ENCODE data around the gene CFAP65. TPM values are rescaled to one million over a fixed set of nuclear protein-coding genes. Genes with fewer than 3 reads are reported as not detected.

The CFAP65 gene
- total RNA-seq, 4 donors from 2014 or later: 1.5 to 3.6 TPM; not detected in 2

DNA sequence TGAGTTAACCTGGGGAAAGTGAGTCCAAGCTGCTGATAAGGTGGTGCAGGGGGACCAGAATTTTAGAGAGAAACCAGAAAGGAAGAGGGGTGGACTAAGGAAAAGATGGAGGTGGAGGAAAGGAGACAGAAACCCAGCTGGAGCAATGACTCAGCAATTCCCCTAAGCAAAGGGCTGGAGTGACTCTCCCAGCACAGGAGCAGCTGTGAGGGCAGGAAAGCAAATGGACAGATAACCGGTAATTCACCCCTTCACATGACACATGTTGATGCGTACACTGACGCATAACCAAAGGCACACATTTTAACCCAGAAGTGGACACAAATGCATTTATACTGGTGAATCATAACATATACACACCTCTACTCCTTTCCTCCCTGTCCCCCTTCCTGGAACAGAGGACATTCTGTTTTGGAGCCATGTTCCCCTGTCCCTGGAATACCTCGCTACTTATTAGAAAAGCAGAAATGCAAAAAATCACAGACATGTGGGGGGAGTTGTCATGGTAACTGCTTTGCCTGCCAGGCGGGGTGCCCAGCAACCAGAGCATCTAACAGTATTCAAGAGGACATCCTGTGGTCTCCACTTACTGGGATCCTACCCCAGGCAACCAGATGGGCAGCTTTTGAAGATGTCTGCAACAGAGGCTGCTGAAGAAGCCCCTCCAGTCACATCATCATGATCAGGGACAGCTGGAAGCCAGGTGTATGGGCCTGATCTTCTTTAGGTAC lies 77.1 kb downstream of the CFAP65 start:
- Histone ChIP-seq H3K4me3 (no peak overlapping the region), H3K4me1 (peaks cover 0 to 19% (median 7%) of the 10 kb centered on the region in 4 donors), H3K36me3 (no peaks in the 10 kb centered on the region), H3K27ac (no peak overlapping the region), H3K27me3 (peaks cover 0 to 36% of the 10 kb centered on the region in 2 donors), H3K9me3 (no peaks in the 10 kb centered on the region)
- peak in 1 of 3 donors; percentile 7 for DNase-seq
- TF ChIP-seq, protein P1, sequence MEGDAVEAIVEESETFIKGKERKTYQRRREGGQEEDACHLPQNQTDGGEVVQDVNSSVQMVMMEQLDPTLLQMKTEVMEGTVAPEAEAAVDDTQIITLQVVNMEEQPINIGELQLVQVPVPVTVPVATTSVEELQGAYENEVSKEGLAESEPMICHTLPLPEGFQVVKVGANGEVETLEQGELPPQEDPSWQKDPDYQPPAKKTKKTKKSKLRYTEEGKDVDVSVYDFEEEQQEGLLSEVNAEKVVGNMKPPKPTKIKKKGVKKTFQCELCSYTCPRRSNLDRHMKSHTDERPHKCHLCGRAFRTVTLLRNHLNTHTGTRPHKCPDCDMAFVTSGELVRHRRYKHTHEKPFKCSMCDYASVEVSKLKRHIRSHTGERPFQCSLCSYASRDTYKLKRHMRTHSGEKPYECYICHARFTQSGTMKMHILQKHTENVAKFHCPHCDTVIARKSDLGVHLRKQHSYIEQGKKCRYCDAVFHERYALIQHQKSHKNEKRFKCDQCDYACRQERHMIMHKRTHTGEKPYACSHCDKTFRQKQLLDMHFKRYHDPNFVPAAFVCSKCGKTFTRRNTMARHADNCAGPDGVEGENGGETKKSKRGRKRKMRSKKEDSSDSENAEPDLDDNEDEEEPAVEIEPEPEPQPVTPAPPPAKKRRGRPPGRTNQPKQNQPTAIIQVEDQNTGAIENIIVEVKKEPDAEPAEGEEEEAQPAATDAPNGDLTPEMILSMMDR (IDR thresholded peaks at IDR 0.05): no peak
- no peak for TF ChIP-seq POLR2A (IDR thresholded peaks at IDR 0.05)

DNA sequence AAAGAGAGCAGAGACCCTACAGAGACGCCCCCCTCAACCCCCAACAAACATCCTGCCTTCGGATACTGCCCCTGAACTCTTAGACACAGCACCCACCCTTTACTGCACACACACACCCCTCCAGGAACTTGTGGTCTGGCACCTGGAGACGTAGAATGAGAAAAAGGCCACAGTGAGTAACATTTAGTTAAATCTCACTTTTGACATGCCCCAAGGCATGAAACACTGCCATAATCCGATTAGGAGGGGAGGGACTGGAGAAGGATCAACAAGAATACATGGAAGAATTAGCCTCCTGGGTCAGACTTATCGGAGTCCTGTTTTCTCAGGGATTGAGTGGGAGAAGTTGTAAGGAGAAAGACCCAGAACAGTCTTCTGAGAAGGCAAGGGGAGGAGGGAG lies 77.7 kb downstream of the CFAP65 start:
- DNase-seq: no peak
- Histone ChIP-seq H3K36me3 (no peaks in the 10 kb centered on the region), H3K27me3 (peaks cover 0 to 42% of the 10 kb centered on the region in 2 donors), H3K27ac (no peak overlapping the region), H3K4me3 (no peak overlapping the region), H3K4me1 (peaks cover 0 to 23% (median 7%) of the 10 kb centered on the region in 4 donors), H3K9me3 (no peaks in the 10 kb centered on the region)
- no peak for TF ChIP-seq POLR2A (IDR thresholded peaks at IDR 0.05)
- TF ChIP-seq, protein P1 (IDR thresholded peaks at IDR 0.05): no peak

DNA sequence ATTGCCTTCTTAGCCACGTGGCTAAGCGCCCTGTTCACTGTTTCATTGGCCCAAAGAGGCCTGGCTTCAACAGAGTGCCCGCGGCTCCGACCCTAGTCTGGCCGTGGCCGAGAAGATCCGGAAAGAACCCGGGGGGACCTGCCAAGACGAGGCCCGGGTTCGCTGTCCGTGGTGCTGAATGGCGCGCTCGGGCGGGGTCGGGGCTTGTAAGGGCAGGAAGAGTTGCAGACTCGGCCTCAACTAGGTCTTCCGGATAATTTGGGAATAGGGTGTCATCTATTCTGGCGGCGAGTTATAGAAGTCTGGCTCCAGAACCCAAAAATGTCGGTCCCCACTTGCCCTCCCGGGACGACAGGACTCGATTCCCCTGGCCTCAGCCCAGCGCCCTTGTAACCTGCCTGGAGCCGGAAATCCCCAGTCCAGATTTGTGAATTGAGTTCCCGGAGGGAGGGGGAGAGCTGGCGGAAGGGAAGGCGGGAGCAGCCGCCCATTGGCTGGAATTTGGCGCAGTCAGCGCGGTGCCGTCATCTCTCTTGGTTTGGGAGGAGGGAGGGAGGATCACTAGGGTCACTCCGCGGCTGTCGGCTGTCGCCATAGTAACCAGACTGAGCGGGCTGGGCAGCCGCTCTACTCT lies 78.3 kb downstream of the CFAP65 start:
- H3K4me3 ChIP-seq: no peak overlapping the region
- no peaks in the 10 kb centered on the region for H3K9me3 ChIP-seq
- no peaks in the 10 kb centered on the region for H3K36me3 ChIP-seq
- H3K27ac ChIP-seq: no peak overlapping the region
- H3K4me1 ChIP-seq: peaks cover 0 to 23% (median 7%) of the 10 kb centered on the region in 4 donors
- TF ChIP-seq, protein P1 (IDR thresholded peaks at IDR 0.05): no peak
- TF ChIP-seq POLR2A (IDR thresholded peaks at IDR 0.05): no peak
- H3K27me3 ChIP-seq: peaks cover 0 to 45% of the 10 kb centered on the region in 2 donors
- peak in 2 of 3 donors; percentile 67 to 68 for DNase-seq

DNA sequence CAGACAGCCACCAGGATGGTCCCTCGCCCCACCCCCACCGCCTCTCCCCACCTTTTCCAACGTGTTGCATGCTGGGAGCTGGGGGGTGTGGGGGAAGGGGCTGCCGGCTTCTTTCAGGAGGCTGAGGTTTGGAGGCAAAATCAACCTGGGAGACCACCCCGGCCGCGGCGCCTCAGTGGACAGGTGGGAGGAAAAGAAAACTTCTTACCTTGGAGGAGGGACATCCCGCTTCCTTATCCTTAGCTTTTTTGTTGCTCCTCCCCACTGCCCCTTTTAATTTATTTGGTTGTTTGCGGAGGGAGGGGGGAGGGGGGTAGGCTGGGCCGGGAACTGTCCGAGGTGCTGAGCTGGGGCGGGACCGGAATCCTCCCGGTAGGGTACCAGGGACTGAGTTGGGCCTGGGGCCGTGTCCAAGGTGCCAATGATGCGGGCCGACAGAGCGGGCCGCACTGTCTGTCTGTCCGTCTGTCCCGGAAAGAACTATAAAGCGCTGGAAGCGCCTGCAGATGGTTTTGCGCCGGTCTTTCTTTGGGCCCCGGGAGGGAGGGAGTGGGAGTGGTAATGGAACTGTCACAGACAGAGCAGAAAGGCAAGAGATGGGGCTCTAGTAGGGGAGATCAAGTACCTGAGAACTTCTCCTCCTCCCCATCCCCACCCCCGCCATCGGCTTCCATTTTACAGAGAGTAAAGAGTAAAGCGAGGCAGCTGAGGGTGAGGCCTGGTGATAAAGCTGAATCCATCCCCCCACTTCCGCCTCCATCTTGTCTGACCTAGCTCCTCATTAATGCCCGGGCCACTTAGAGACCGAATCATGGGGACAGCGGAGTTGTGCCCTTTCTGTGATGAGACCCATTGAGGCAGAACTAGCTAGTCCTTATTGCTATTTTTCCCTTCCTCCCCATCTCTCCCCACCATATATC lies 79.4 kb downstream of the CFAP65 start:
- Histone ChIP-seq H3K4me1 (peaks cover 0 to 23% (median 7%) of the 10 kb centered on the region in 4 donors), H3K9me3 (no peaks in the 10 kb centered on the region), H3K27ac (no peak overlapping the region), H3K27me3 (peaks cover 0 to 45% of the 10 kb centered on the region in 2 donors), H3K4me3 (no peak overlapping the region), H3K36me3 (no peaks in the 10 kb centered on the region)
- TF ChIP-seq, protein P1 (IDR thresholded peaks at IDR 0.05): no peak
- TF ChIP-seq POLR2A (IDR thresholded peaks at IDR 0.05): no peak
- DNase-seq: no peak

DNA sequence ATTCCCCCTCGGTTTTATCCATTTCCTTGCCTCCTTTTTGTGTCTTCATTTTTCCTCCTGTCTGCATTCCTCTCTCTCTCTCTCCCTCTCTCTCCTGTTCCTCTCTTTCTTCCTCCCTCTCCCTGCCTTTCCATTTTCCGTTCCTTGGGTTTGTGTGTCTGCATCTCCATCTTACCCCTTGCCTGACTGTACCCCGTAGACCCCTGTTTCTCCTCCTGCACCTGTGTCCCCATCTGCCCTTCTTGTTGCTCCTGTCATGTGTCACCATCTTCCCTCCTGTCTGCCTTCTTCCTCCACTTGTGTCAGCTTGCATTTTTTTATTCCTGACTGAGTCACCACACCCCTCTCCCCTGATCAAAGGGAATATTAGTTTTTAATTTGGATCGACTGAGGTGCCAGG lies 80.1 kb downstream of the CFAP65 start:
- Histone ChIP-seq H3K27ac (no peak overlapping the region), H3K9me3 (no peaks in the 10 kb centered on the region), H3K27me3 (peaks cover 0 to 45% of the 10 kb centered on the region in 2 donors), H3K36me3 (no peaks in the 10 kb centered on the region), H3K4me1 (peaks cover 0 to 23% (median 7%) of the 10 kb centered on the region in 4 donors), H3K4me3 (no peak overlapping the region)
- no peak for TF ChIP-seq POLR2A (IDR thresholded peaks at IDR 0.05)
- TF ChIP-seq, protein P1 (IDR thresholded peaks at IDR 0.05): no peak
- DNase-seq: no peak
